Measurements from ENCODE around the gene DYNLRB1. TPM values are rescaled to one million over a fixed set of nuclear protein-coding genes. Genes with fewer than 3 reads are reported as not detected.

Gene DYNLRB1
- total RNA-seq, 1 donor from 2014 or later, result 154 TPM

- intact Hi-C loops (cut with micrococcal nuclease), result no loop called here
- no peak for DNase-seq
- no peak for ATAC-seq
Measured at GRCh38 chr20:34567892-34568865, 52.0 kb downstream of the DYNLRB1 start.

GRCh38 chr20:34569598-34569997 is 53.4 kb downstream of the DYNLRB1 start:
- DNase-seq, result no peak

GRCh38 chr20:34570859-34571306 is 54.7 kb downstream of the DYNLRB1 start:
- intact Hi-C loops (cut with micrococcal nuclease), result no loop called here
- no peak for DNase-seq
- no peak for ATAC-seq

More at GRCh38 chr20:34569598-34569997, 53.4 kb downstream of the DYNLRB1 start:
- intact Hi-C loops (cut with micrococcal nuclease), result no loop called here
- ATAC-seq, result no peak

GRCh38 chr20:34571753-34572152 is 55.5 kb downstream of the DYNLRB1 start:
- intact Hi-C loops (cut with micrococcal nuclease), result no loop called here

GRCh38 chr20:34573541-34574300 is 57.5 kb downstream of the DYNLRB1 start:
- no peak for DNase-seq
- ATAC-seq, result no peak
- intact Hi-C loops (cut with micrococcal nuclease), result no loop called here

More at GRCh38 chr20:34571753-34572152, 55.5 kb downstream of the DYNLRB1 start:
- ATAC-seq (no peak), DNase-seq (no peak)

- intact Hi-C loops (cut with micrococcal nuclease), result no loop called here
- DNase-seq (no peak), ATAC-seq (no peak)
Measured at GRCh38 chr20:34574426-34574825, 58.2 kb downstream of the DYNLRB1 start.

- intact Hi-C loops (cut with micrococcal nuclease), result no loop called here
Measured at GRCh38 chr20:34574861-34575260, 58.6 kb downstream of the DYNLRB1 start.

GRCh38 chr20:34575271-34575670 is 59.0 kb downstream of the DYNLRB1 start:
- intact Hi-C loops (cut with micrococcal nuclease), result no loop called here
- ATAC-seq, result no peak
- no peak for DNase-seq

More at GRCh38 chr20:34574861-34575260, 58.6 kb downstream of the DYNLRB1 start:
- DNase-seq (no peak), ATAC-seq (no peak)

GRCh38 chr20:34575756-34576155 is 59.5 kb downstream of the DYNLRB1 start:
- intact Hi-C loops (cut with micrococcal nuclease), result no loop called here
- DNase-seq (no peak), ATAC-seq (no peak)

- ATAC-seq, result no peak
- no peak for DNase-seq
- intact Hi-C loops (cut with micrococcal nuclease), result no loop called here
Measured at GRCh38 chr20:34577061-34577460, 60.8 kb downstream of the DYNLRB1 start.

- DNase-seq (no peak), ATAC-seq (peak; percentile 10)
- intact Hi-C loops (cut with micrococcal nuclease), result no loop called here
Measured at GRCh38 chr20:34578025-34578424, 61.8 kb downstream of the DYNLRB1 start.

- intact Hi-C loops (cut with micrococcal nuclease), result no loop called here
- peak; percentile 88 for ATAC-seq
- DNase-seq, result peak; percentile 79
Measured at GRCh38 chr20:34578521-34578920, 62.3 kb downstream of the DYNLRB1 start.

GRCh38 chr20:34579191-34579978 is 63.2 kb downstream of the DYNLRB1 start:
- ATAC-seq (peak; percentile 87), DNase-seq (peak; percentile 79)
- intact Hi-C loops (cut with micrococcal nuclease), result no loop called here

- intact Hi-C loops (cut with micrococcal nuclease), result no loop called here
- no peak for DNase-seq
- ATAC-seq, result no peak
Measured at GRCh38 chr20:34579979-34580940, 64.0 kb downstream of the DYNLRB1 start.

- ATAC-seq (peak; percentile 5), DNase-seq (peak; percentile 62)
- intact Hi-C loops (cut with micrococcal nuclease), result no loop called here
Measured at GRCh38 chr20:34581341-34582184, 65.3 kb downstream of the DYNLRB1 start.

- DNase-seq, result no peak
- ATAC-seq, result no peak
- intact Hi-C loops (cut with micrococcal nuclease), result no loop called here
Measured at GRCh38 chr20:34582221-34582620, 66.0 kb downstream of the DYNLRB1 start.

GRCh38 chr20:34582911-34583310 is 66.7 kb downstream of the DYNLRB1 start:
- DNase-seq (no peak), ATAC-seq (no peak)
- intact Hi-C loops (cut with micrococcal nuclease), result no loop called here

Data from left ventricle myocardium superior (tissue), 1 donor.